Measurements from ENCODE around the gene CRABP2. TPM values are rescaled to one million over a fixed set of nuclear protein-coding genes. Genes with fewer than 3 reads are reported as not detected.

Gene CRABP2
- total and polyA plus RNA-seq, 2 of the 13 experiments (the other 11 are each of a cell fraction or from before 2014, with no cell fraction given): 0.40 to 0.60 TPM

DNA sequence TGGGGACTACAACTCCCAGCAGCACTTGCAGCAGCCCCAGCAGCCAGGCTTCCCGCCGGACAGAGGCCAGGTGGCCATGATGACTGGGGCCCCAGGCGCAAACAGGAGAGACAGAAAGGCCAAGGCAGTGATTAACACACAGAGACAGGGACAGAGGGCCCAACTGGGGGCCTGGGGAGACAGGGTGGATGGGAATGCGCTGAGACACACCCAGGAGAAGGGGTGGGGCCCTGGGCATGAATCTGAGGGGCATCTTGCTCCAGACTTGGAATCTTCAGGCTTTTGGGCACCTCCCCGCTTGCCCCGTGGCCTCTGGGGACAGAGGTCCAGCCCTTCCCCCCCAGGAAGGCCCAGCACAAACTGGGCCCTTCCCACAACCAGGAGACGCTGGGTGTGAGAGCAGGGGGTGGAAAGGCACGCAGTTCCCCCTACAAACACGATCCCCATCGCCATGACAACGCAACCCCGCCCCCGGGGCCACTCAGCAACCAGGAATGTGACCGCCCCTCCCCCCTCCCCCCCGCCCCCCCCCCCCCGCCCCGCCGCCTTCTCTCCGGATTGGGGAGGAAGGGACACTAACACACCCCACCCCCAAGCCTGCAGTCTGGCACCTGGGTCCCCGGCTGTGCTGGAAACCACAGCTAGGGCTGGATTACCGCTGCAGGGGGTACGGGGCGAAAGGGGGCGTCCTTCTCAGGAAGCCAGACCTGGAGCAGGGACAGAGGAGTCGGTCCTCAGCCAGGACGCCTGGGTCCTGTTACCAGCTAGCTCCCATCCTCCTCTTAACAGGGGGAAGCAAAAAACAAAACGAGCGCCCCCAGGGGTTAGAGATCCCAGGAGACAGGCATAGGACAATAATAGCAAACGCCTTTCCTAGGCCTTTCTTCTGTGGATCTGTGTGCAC is 41.6 kb upstream of the CRABP2 start (continued):
- TF ChIP-seq, protein P1, sequence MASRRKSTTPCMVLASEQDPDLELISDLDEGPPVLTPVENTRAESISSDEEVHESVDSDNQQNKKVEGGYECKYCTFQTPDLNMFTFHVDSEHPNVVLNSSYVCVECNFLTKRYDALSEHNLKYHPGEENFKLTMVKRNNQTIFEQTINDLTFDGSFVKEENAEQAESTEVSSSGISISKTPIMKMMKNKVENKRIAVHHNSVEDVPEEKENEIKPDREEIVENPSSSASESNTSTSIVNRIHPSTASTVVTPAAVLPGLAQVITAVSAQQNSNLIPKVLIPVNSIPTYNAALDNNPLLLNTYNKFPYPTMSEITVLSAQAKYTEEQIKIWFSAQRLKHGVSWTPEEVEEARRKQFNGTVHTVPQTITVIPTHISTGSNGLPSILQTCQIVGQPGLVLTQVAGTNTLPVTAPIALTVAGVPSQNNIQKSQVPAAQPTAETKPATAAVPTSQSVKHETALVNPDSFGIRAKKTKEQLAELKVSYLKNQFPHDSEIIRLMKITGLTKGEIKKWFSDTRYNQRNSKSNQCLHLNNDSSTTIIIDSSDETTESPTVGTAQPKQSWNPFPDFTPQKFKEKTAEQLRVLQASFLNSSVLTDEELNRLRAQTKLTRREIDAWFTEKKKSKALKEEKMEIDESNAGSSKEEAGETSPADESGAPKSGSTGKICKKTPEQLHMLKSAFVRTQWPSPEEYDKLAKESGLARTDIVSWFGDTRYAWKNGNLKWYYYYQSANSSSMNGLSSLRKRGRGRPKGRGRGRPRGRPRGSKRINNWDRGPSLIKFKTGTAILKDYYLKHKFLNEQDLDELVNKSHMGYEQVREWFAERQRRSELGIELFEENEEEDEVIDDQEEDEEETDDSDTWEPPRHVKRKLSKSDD (CRISPR knock-in tag; IDR thresholded peaks at IDR 0.05; ENCODE audit: low read depth): peak; percentile 74; the same call in 1 of the 2 replicates
- TF ChIP-seq ZSCAN12 (CRISPR knock-in tag; IDR thresholded peaks at IDR 0.05) (no peak), GABPB1 (CRISPR knock-in tag; IDR thresholded peaks at IDR 0.05) (peak; percentile 85), ZNF382 (CRISPR knock-in tag; IDR thresholded peaks at IDR 0.05; ENCODE audit: borderline replicate concordance) (no peak), FOXA3 (CRISPR knock-in tag; IDR thresholded peaks at IDR 0.05) (no peak), SMAD3 (CRISPR knock-in tag; IDR thresholded peaks at IDR 0.05) (no peak), ZNF232 (CRISPR knock-in tag; IDR thresholded peaks at IDR 0.05; ENCODE audit: borderline replicate concordance) (no peak), ZNF83 (CRISPR knock-in tag; IDR thresholded peaks at IDR 0.05; ENCODE audit: borderline replicate concordance) (no peak), FOXO1 (CRISPR knock-in tag; IDR thresholded peaks at IDR 0.05) (no peak), FOXJ3 (CRISPR knock-in tag; IDR thresholded peaks at IDR 0.05; ENCODE audit: borderline replicate concordance) (no peak), ELF1 (CRISPR knock-in tag; IDR thresholded peaks at IDR 0.05) (no peak; the same call in 1 of the 2 replicates), FLYWCH1 (CRISPR knock-in tag; IDR thresholded peaks at IDR 0.05) (no peak)
- TF ChIP-seq, protein P2, sequence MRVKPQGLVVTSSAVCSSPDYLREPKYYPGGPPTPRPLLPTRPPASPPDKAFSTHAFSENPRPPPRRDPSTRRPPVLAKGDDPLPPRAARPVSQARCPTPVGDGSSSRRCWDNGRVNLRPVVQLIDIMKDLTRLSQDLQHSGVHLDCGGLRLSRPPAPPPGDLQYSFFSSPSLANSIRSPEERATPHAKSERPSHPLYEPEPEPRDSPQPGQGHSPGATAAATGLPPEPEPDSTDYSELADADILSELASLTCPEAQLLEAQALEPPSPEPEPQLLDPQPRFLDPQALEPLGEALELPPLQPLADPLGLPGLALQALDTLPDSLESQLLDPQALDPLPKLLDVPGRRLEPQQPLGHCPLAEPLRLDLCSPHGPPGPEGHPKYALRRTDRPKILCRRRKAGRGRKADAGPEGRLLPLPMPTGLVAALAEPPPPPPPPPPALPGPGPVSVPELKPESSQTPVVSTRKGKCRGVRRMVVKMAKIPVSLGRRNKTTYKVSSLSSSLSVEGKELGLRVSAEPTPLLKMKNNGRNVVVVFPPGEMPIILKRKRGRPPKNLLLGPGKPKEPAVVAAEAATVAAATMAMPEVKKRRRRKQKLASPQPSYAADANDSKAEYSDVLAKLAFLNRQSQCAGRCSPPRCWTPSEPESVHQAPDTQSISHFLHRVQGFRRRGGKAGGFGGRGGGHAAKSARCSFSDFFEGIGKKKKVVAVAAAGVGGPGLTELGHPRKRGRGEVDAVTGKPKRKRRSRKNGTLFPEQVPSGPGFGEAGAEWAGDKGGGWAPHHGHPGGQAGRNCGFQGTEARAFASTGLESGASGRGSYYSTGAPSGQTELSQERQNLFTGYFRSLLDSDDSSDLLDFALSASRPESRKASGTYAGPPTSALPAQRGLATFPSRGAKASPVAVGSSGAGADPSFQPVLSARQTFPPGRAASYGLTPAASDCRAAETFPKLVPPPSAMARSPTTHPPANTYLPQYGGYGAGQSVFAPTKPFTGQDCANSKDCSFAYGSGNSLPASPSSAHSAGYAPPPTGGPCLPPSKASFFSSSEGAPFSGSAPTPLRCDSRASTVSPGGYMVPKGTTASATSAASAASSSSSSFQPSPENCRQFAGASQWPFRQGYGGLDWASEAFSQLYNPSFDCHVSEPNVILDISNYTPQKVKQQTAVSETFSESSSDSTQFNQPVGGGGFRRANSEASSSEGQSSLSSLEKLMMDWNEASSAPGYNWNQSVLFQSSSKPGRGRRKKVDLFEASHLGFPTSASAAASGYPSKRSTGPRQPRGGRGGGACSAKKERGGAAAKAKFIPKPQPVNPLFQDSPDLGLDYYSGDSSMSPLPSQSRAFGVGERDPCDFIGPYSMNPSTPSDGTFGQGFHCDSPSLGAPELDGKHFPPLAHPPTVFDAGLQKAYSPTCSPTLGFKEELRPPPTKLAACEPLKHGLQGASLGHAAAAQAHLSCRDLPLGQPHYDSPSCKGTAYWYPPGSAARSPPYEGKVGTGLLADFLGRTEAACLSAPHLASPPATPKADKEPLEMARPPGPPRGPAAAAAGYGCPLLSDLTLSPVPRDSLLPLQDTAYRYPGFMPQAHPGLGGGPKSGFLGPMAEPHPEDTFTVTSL (CRISPR knock-in tag; IDR thresholded peaks at IDR 0.05; ENCODE audit: borderline replicate concordance): no peak
- TF ChIP-seq, protein P3, sequence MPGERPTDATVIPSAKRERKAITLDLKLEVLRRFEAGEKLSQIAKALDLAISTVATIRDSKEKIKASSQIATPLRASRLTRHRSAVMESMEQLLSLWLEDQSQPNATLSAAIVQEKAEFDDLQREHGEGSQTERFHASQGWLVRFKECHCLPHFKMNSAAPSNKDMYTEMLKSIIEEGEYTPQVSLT (CRISPR knock-in tag; IDR thresholded peaks at IDR 0.05; ENCODE audit: borderline replicate concordance, low read depth): no peak
- TF ChIP-seq, protein P4, sequence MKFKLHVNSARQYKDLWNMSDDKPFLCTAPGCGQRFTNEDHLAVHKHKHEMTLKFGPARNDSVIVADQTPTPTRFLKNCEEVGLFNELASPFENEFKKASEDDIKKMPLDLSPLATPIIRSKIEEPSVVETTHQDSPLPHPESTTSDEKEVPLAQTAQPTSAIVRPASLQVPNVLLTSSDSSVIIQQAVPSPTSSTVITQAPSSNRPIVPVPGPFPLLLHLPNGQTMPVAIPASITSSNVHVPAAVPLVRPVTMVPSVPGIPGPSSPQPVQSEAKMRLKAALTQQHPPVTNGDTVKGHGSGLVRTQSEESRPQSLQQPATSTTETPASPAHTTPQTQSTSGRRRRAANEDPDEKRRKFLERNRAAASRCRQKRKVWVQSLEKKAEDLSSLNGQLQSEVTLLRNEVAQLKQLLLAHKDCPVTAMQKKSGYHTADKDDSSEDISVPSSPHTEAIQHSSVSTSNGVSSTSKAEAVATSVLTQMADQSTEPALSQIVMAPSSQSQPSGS (CRISPR knock-in tag; IDR thresholded peaks at IDR 0.05): no peak
- TF ChIP-seq, protein P5, sequence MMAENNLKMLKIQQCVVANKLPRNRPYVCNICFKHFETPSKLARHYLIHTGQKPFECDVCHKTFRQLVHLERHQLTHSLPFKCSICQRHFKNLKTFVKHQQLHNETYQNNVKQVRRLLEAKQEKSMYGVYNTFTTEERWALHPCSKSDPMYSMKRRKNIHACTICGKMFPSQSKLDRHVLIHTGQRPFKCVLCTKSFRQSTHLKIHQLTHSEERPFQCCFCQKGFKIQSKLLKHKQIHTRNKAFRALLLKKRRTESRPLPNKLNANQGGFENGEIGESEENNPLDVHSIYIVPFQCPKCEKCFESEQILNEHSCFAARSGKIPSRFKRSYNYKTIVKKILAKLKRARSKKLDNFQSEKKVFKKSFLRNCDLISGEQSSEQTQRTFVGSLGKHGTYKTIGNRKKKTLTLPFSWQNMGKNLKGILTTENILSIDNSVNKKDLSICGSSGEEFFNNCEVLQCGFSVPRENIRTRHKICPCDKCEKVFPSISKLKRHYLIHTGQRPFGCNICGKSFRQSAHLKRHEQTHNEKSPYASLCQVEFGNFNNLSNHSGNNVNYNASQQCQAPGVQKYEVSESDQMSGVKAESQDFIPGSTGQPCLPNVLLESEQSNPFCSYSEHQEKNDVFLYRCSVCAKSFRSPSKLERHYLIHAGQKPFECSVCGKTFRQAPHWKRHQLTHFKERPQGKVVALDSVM (CRISPR knock-in tag; IDR thresholded peaks at IDR 0.05): no peak
